Glomerular visceral epithelial cell (primary cell): ENCODE data around the gene RSBN1L.

Source experiments
- DNase-seq: peaks from one replicate; pipeline ENCODE4 v3.0.0-alpha.2; 2016; ENCODE audit errors: extremely low spot score

Gene RSBN1L

DNA sequence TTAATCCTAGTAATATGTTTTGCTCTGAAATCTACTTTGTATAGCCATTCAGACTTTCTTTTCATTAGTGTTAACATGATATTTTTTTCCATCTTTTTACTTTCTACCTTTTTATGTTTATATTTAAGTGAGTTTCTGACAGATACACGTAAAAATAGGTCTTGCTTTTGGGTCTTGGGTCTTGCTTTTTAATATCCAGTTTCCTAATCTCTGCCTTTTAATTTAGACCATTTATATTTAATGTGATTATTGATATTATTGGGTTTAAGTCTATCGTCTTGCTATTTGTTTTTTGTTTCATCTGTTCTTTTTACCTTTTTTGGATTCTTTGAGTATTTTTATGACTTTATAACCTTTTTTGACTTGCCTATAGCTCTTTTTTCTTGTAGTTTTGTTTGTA is 110.2 kb downstream of the RSBN1L start:
- no peak for DNase-seq

DNA sequence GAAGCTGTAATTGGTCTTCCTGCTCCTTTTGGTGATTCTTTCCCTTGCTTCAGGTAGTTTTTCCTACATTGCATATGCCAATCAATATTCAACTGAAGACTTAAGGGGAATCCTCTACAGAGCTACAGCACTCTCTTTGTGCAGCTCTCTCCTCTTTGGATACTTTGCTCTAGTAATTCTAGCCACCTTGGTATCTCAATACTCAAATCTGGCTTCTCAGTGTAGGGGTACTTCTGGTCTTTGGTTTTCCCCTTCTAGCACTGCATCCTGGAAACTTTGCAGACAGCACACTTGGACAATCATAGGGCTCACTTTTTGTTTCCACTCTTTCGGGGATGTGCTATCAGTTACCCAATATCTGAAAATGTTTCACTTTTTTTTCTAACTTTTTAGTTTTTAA is 112.3 kb downstream of the RSBN1L start:
- no peak for DNase-seq

- no peak for DNase-seq
Observed at GRCh38 chr7:77811516-77812289, 115.4 kb downstream of the RSBN1L start.

GRCh38 chr7:77812290-77812685 is 116.0 kb downstream of the RSBN1L start:
- DNase-seq: no peak

GRCh38 chr7:77813180-77813579 is 116.9 kb downstream of the RSBN1L start:
- DNase-seq: no peak

DNA sequence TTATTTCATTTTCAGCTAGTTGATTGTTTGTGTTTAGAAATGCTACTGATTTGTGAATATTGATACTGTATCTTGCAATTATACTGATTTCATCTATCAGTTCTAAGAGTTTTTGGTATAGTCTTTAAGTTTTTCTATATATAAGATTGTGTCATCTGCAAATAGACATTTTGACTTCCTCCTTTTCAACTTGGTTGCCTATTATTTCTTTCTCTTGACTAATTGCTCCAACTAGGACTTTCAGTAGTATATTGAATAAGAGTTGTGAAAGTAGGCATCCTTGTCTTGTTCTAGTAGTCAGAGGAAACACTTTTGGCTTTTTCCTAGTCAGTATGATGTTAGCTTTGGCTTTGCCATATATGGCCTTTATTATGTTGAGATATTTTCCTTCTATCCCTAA is 122.8 kb downstream of the RSBN1L start:
- no peak for DNase-seq

- no peak for DNase-seq
Observed at GRCh38 chr7:77820967-77821366, 124.7 kb downstream of the RSBN1L start.

DNA sequence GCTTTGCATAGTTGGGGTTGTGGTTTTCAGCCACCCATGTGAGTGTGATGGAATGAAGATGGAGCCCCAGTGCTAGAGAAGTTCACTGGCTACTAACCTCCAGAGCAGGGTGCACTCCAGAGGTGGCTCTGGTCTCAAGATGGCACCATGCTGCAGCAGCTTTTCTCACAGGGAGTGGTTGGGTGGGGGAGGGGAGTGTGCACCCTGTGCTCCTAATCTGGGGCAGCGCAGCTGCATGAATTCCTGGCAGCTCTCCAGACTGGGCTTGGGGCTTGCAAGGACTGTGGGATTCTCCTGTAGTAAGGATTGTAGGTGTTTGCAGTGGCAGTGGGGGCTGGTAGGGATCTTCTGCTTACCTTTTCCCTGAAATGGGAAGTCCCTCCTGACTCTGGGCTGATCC is 126.0 kb downstream of the RSBN1L start:
- no peak for DNase-seq

DNA sequence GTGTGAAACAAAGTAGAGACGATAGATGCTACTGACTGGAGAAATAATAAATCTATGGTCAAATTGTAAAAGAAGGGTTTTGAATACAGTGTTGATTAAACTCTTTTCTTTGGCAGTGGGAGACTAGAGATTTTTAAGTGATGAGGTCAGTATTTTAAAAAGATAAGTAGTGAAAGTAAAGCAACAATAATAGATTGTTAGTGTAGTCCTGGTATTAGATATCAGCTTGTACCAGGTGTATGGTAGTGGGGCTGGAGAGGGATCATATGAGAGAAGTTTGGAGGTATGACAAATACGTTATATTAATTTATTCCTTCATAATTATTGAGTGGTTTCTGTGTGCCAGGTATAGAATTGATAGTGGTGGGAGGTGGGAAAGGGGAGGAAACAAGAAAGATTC is 127.5 kb downstream of the RSBN1L start:
- DNase-seq: no peak

- no peak for DNase-seq
Observed at GRCh38 chr7:77824636-77825035, 128.4 kb downstream of the RSBN1L start.

DNA sequence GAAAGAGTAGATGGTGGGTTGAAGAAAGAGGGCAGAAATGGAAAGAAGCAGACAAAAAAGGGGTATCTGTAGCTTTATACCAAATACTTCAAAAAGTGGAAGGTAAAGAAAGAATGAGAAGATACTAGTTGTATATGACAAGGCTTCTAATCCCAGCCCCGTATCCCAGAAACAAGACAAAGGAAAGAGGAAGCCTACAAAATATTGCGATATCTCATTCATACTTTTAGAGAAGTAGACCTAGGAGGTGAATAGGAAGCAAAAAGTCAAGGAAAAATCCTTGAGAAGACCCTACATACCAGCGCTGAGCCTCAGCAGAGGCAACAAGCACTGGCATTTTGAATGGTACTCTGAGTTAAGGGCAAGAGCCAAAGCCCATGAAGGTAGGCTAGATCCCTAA is 128.9 kb downstream of the RSBN1L start:
- no peak for DNase-seq

DNA sequence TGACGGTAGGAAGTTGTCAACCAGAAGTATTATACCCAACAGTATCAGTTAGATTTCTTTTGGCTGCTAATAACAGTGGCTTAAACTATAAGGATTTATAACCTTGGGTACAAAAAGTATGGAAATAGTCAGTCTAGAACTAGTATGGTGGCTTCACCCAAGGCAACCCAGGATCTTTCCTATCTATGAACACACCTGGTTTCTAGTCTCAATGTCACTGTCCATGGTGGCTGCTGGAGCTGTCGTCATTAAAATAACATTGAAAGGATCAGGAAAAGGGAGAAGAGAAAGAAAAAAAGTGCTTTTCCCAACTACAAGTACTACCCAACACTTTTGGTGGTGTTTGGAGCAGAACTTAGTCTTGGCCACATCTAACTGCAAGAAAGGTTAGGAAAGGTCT is 130.0 kb downstream of the RSBN1L start:
- DNase-seq: no peak

DNA sequence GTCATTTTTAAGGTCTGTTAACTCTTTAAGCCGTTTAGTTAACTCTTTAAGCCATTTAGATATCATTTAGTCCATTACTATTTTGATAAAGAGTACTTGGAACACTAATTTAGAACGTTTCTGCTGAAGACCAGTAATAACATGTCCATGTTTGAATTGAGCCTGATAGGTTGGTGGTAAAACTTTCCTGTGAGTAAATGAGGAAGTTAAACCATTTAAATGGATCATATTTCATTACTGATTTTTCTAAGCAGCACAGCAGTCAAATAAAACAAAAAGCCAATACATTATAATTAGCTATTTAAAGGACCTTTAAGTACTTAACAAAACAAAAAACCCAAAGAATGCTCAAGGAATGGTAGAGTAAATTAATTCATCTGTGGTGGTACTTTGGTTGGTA is 131.7 kb downstream of the RSBN1L start:
- DNase-seq: no peak

DNA sequence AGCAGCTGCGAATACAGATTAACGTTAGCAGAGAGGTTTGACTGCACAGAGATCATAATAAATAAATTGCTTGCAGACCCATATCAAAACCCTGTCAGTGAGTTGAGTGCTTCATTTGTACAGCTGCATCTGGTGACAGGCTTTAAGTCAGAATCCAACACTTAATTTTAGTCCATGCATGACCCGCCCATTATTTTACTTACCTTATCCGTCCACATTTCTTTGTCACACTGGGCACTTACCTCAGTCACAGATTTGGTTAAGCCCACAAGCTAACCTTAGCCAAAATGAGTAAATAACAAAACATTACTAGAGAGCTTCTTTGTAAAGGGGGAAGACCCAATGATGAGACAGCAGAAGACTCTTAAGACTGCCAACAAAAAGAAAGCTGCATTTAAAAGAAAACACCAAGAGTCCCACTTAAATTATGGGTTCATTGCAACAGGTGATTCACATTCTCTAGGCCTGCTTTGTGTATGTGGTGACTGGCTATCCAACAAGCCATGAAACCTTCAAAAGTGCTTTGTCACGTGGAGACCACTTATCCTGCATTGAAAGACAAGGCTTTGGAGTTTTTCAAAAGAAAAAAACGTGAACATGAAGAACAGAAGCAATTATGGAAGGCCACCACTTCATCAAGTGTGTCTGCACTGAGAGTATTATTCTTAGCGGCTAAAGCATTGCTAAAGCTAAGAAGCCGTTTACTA is 134.5 kb downstream of the RSBN1L start:
- DNase-seq: no peak

DNA sequence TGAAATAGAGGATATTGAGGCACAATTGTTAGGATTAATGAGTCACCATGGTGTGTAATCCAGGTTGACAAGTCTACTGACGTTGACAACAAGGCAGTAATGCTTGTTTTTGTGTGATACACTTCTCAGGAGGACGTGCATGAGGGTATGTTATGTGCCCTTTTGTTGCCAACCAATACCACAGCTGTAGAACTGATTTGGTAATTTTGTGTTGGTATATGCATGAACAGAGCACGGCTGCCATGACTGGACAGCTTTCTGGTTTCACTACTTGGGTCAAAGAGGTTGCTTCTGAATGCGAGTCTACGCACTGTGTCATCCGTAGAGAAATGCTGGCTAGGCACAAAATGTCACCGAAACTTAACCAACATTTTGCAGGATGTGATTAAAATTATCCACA is 135.2 kb downstream of the RSBN1L start:
- no peak for DNase-seq

- DNase-seq: no peak
Observed at GRCh38 chr7:77831953-77832352, 135.7 kb downstream of the RSBN1L start.
